Epithelial cell of esophagus (primary cell): ENCODE results near the gene USP17L28.
"Not testable (repeated sequence)": the region's sequence is repeated elsewhere in the genome, so short reads cannot be mapped to it uniquely, and the experiment has no call there.

Experiments
- DNase-seq: peaks from one replicate; pipeline ENCODE4 v3.0.0; 2010; ENCODE audit warnings: low read depth
- H3K4me3 ChIP-seq: 2 replicates; pipeline ENCODE4 v1.5.1; 2011; ENCODE audit warnings: mild to moderate bottlenecking, low read length, control low read depth
- CTCF ChIP-seq: IDR thresholded peaks from 2 replicates; pipeline ENCODE4 v1.5.1; 2011; ENCODE audit warnings: low read depth, mild to moderate bottlenecking, low read length, control low read depth, inconsistent platforms; ENCODE audit not compliant: insufficient read depth; ENCODE audit errors: missing control alignments

USP17L28 gene

GRCh38 chr4:9348593-9348992, at the start of gene USP17L28:
TSS of gene USP17L28 (plus strand) at chr4:9348893. CDS start at chr4:9348893, 0 bp downstream.
- DNase-seq, H3K4me3 ChIP-seq: not testable (repeated sequence)

- not testable (repeated sequence) for DNase-seq, H3K4me3 ChIP-seq
Observed at GRCh38 chr4:9324191-9324590, 24.5 kb upstream of the USP17L28 start.

- H3K4me3 ChIP-seq, DNase-seq: not testable (repeated sequence)
Observed at GRCh38 chr4:9324865-9325264, 23.8 kb upstream of the USP17L28 start, which contains the start of gene USP17L24. TSS of gene USP17L24 (plus strand) at chr4:9325165. CDS start at chr4:9325165, 0 bp downstream.

- not testable (repeated sequence) for DNase-seq, H3K4me3 ChIP-seq
Observed at GRCh38 chr4:9329611-9330010, 19.1 kb upstream of the USP17L28 start, which contains the start of gene USP17L25. TSS of gene USP17L25 (plus strand) at chr4:9329911. CDS start at chr4:9329911, 0 bp downstream.

GRCh38 chr4:9334358-9334757, 14.3 kb upstream of the USP17L28 start, which contains the start of gene USP17L26:
TSS of gene USP17L26 (plus strand) at chr4:9334658. CDS start at chr4:9334658, 0 bp downstream.
- not testable (repeated sequence) for H3K4me3 ChIP-seq, DNase-seq

- DNase-seq, H3K4me3 ChIP-seq: not testable (repeated sequence)
Observed at GRCh38 chr4:9339103-9339502, 9.6 kb upstream of the USP17L28 start, which contains the start of gene USP17L5. TSS of gene USP17L5 (plus strand) at chr4:9339403. CDS start at chr4:9339403, 0 bp downstream.

GRCh38 chr4:9343848-9344247, 4.8 kb upstream of the USP17L28 start, which contains the start of gene USP17L27:
TSS of gene USP17L27 (plus strand) at chr4:9344148. CDS start at chr4:9344148, 0 bp downstream.
- DNase-seq, H3K4me3 ChIP-seq: not testable (repeated sequence)

GRCh38 chr4:9350866-9351265, 2.2 kb downstream of the USP17L28 start:
- not testable (repeated sequence) for DNase-seq

GRCh38 chr4:9353338-9353737, 4.6 kb downstream of the USP17L28 start, which contains the start of gene USP17L29:
TSS of gene USP17L29 (plus strand) at chr4:9353638. CDS start at chr4:9353638, 0 bp downstream.
- H3K4me3 ChIP-seq, DNase-seq: not testable (repeated sequence)

More at GRCh38 chr4:9350866-9351265, 2.2 kb downstream of the USP17L28 start:
- H3K4me3 ChIP-seq: not testable (repeated sequence)

- DNase-seq, H3K4me3 ChIP-seq: not testable (repeated sequence)
Observed at GRCh38 chr4:9362829-9363228, 14.1 kb downstream of the USP17L28 start, which contains the start of gene USP17L30. TSS of gene USP17L30 (plus strand) at chr4:9363129. CDS start at chr4:9363129, 0 bp downstream.

- H3K4me3 ChIP-seq, DNase-seq: not testable (repeated sequence)
Observed at GRCh38 chr4:9379881-9380280, 31.2 kb downstream of the USP17L28 start.

- TF ChIP-seq CTCF: peak; percentile 21
- peak overlapping the region; percentile 31 for H3K4me3 ChIP-seq
Observed at GRCh38 chr4:9381012-9381534, 32.4 kb downstream of the USP17L28 start.

GRCh38 chr4:9384126-9384525, 35.4 kb downstream of the USP17L28 start:
- peak; percentile 43 for DNase-seq
- no peak overlapping the region for H3K4me3 ChIP-seq
- no peak for TF ChIP-seq CTCF

More at GRCh38 chr4:9381012-9381534, 32.4 kb downstream of the USP17L28 start:
- DNase-seq: not testable (repeated sequence)

GRCh38 chr4:9389001-9389400, 40.3 kb downstream of the USP17L28 start:
- not testable (repeated sequence) for DNase-seq, H3K4me3 ChIP-seq
